B cell (primary cell): ENCODE measurements around the gene GPC3. TPM values are rescaled to one million over a fixed set of nuclear protein-coding genes. Genes with fewer than 3 reads are reported as not detected.

Experiments used
- ATAC-seq: fragments of 200-7000 bp; cut with Tn5 transposase; one replicate; pipeline ENCODE4 v1.10.0; 2021; ENCODE audit warnings: low read depth, mild to moderate bottlenecking, moderate number of reproducible peaks, moderate library complexity
- CTCF ChIA-PET: fragments of 350-600 bp; sonication (Branson Sonifier 250); formaldehyde crosslinking; loops from one replicate; lab custom pipeline; 2021; ENCODE audit warnings: antibody characterized with exemption, inconsistent platforms; lab: Charles Lee
- POLR2A ChIA-PET: fragments of 350-600 bp; sonication (Branson Sonifier 250); formaldehyde crosslinking; loops from one replicate; lab custom pipeline; 2021; ENCODE audit warnings: antibody characterized with exemption; lab: Charles Lee
- DNase-seq: peaks from one replicate; pipeline ENCODE4 v3.0.0; 2013
- H2AFZ ChIP-seq: 2 replicates; pipeline ENCODE4 v1.6.1; 2012; ENCODE audit warnings: mild to moderate bottlenecking, low read depth, low read length; ENCODE audit not compliant: insufficient read depth, poor library complexity, severe bottlenecking
- H3K27ac ChIP-seq, 2 donors: 1 replicate in 1 of 2; 2 replicates in 1 of 2; pipeline ENCODE4 v1.5.1; 2012 to 2013; ENCODE audit warnings: low read length in 2 of 2, mild to moderate bottlenecking in 2 of 2, moderate library complexity in 1 of 2
- H3K27me3 ChIP-seq, 4 experiments: fragments of 200-600 bp in 1 of 4; sonication (generic) in 1 of 4; replicated peaks in 1 of 4; 1 replicate in 2 of 4; 2 replicates in 2 of 4; pipeline versions ENCODE4 v1.6.1 to v1.7.0; 2013 to 2016; ENCODE audit warnings: low read length in 3 of 4, mild to moderate bottlenecking in 2 of 4, mixed read lengths in 1 of 4, moderate library complexity in 1 of 4; ENCODE audit not compliant: insufficient read depth in 4 of 4, control insufficient read depth in 3 of 4; ENCODE audit errors: control extremely low read depth in 1 of 4
- H3K36me3 ChIP-seq, 2 experiments: replicated peaks in 1 of 2; 1 replicate in 1 of 2; 2 replicates in 1 of 2; pipeline versions ENCODE4 v1.6.1 to v1.7.1; 2013; ENCODE audit warnings: low read length in 1 of 2; ENCODE audit not compliant: insufficient read depth in 2 of 2, control insufficient read depth in 1 of 2; ENCODE audit errors: control extremely low read depth in 1 of 2, extremely low read depth in 1 of 2
- H3K4me1 ChIP-seq, 2 donors: fragments of 200-600 bp in 1 of 2; sonication (generic) in 1 of 2; 1 replicate in 1 of 2; 2 replicates in 1 of 2; pipeline versions ENCODE4 v1.5.1 to v1.6.1; 2013 to 2017; ENCODE audit warnings: low read length in 2 of 2; ENCODE audit not compliant: control insufficient read depth in 2 of 2, insufficient read depth in 2 of 2
- H3K4me2 ChIP-seq: replicated peaks from 2 replicates; pipeline ENCODE3; 2012; ENCODE audit warnings: mild to moderate bottlenecking, low read depth, low read length; ENCODE audit not compliant: poor library complexity, severe bottlenecking
- H3K4me3 ChIP-seq, 5 experiments: fragments of 200-600 bp in 1 of 5; sonication (generic) in 1 of 5; 1 replicate in 3 of 5; 2 replicates in 2 of 5; pipeline versions ENCODE4 v1.5.1 to v1.7.0; 2011 to 2016; ENCODE audit warnings: low read length in 4 of 5, mild to moderate bottlenecking in 4 of 5, low read depth in 2 of 5, control low read depth in 1 of 5, moderate library complexity in 1 of 5; ENCODE audit not compliant: insufficient read depth in 1 of 5; ENCODE audit errors: control extremely low read depth in 1 of 5, extremely low read depth in 1 of 5
- H3K79me2 ChIP-seq: fragments of 200-600 bp; sonication (generic); one replicate; pipeline ENCODE4 v1.6.0; 2016; ENCODE audit warnings: low read length; ENCODE audit not compliant: control insufficient read depth, insufficient read depth
- H3K9ac ChIP-seq: fragments of 200-600 bp; sonication (generic); 2 replicates; pipeline ENCODE4 v1.6.1; 2017; ENCODE audit warnings: mild to moderate bottlenecking, low read length, moderate library complexity
- H3K9me3 ChIP-seq, 3 donors: one replicate each; pipeline versions ENCODE4 v1.6.1 to v1.7.1; 2013; ENCODE audit warnings: low read length in 2 of 3; ENCODE audit not compliant: control insufficient read depth in 2 of 3, insufficient read depth in 1 of 3; ENCODE audit errors: control extremely low read depth in 1 of 3
- H4K20me1 ChIP-seq: 2 replicates; pipeline ENCODE4 v1.6.0; 2012; ENCODE audit warnings: mild to moderate bottlenecking, low read length; ENCODE audit not compliant: insufficient read depth, control insufficient read depth, poor library complexity, severe bottlenecking
- H3K27ac Mint-ChIP-seq: one replicate; pipeline ENCODE4 v1.8.0; 2021; ENCODE audit warnings: mixed read lengths
- H3K27me3 Mint-ChIP-seq: one replicate; pipeline ENCODE4 v1.8.0; 2021; ENCODE audit warnings: mixed read lengths
- H3K4me1 Mint-ChIP-seq: one replicate; pipeline ENCODE4 v1.8.0; 2021; ENCODE audit warnings: mixed read lengths
- H3K4me3 Mint-ChIP-seq: one replicate; pipeline ENCODE4 v1.8.0; 2021; ENCODE audit warnings: mixed read lengths
- H3K9me3 Mint-ChIP-seq: one replicate; pipeline ENCODE4 v1.8.0; 2022; ENCODE audit warnings: mixed read lengths; ENCODE audit not compliant: insufficient read depth
- EZH2 ChIP-seq: IDR thresholded peaks from 2 replicates; pipeline ENCODE4 v1.6.1; 2012; ENCODE audit warnings: borderline replicate concordance, low read depth, mild to moderate bottlenecking, moderate library complexity, low read length; ENCODE audit not compliant: insufficient read depth, poor library complexity, severe bottlenecking
- WGBS: methylation state at CpG from one replicate; pipeline ENCODE4 v1.1.5; 2013; ENCODE audit warnings: missing lambda C conversion rate; ENCODE audit not compliant: insufficient coverage; 5-methylcytosine and 5-hydroxymethylcytosine counted together
- intact Hi-C: fragments of 100-400 bp; cut with micrococcal nuclease; formaldehyde crosslinking; loops from one replicate; pipeline ENCODE4 v1.10.0; 2022
- polyA plus RNA-seq: library from polyadenylated mRNA; depleted of rRNA; stranded (reverse); fragments of >200 nt; gene quantifications from 2 replicates; pipeline ENCODE4 v1.2.3, GENCODE V29; 2012
- total RNA-seq, 2 donors: library from RNA; stranded (reverse); fragments of 120-200 nt in 1 of 2; gene quantifications; 1 replicate in 1 of 2; 2 replicates in 1 of 2; pipeline versions ENCODE4 v1.2.3 to v1.2.4, GENCODE V29; 2013 to 2022
- TF ChIP-seq, protein P1 (sequence below): fragments of 200-600 bp; IDR thresholded peaks from one replicate; pipeline ENCODE4 v1.8.0; 2022; ENCODE audit warnings: antibody characterized with exemption, mild to moderate bottlenecking

The GPC3 gene
- total and polyA plus RNA-seq, 2 donors (not counting 1 experiment from before 2014, with no cell fraction given) = not detected

DNA sequence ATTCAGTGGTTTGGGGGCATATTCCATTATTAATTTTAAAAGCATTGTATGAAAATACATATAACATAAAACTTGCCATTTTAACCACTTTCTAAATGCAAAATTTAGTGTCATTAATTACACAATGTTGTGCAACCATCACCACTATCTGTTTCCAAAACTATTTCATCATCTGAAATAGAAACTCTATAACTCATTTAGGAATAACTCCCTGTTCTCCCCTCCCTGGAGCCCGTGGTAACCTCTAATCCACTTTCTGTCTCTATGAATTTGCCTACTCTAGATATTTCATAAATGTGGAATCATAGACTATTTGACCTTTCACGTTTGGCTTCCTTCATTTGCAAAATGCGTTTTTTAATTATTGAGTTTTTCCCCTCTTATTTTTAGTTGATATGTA lies 468.7 kb downstream of the GPC3 start:
- no peak overlapping the region for H3K4me3 ChIP-seq
- no peaks in the 10 kb centered on the region for H3K36me3 ChIP-seq
- POLR2A ChIA-PET = no interaction called here
- H3K27ac Mint-ChIP-seq = no peak overlapping the region
- no peak overlapping the region for H3K4me2 ChIP-seq
- intact Hi-C loops = no loop called here
- H3K27me3 ChIP-seq = no peaks in the 10 kb centered on the region
- H4K20me1 ChIP-seq = no peaks in the 10 kb centered on the region
- DNase-seq (no peak), ATAC-seq (no peak)
- no peak overlapping the region for H3K9ac ChIP-seq
- H2AFZ ChIP-seq = no peak overlapping the region
- no peak overlapping the region for H3K27ac ChIP-seq
- H3K4me3 Mint-ChIP-seq = no peak overlapping the region
- H3K4me1 Mint-ChIP-seq = no peaks in the 10 kb centered on the region
- no peaks in the 10 kb centered on the region for H3K9me3 ChIP-seq
- TF ChIP-seq, protein P1, sequence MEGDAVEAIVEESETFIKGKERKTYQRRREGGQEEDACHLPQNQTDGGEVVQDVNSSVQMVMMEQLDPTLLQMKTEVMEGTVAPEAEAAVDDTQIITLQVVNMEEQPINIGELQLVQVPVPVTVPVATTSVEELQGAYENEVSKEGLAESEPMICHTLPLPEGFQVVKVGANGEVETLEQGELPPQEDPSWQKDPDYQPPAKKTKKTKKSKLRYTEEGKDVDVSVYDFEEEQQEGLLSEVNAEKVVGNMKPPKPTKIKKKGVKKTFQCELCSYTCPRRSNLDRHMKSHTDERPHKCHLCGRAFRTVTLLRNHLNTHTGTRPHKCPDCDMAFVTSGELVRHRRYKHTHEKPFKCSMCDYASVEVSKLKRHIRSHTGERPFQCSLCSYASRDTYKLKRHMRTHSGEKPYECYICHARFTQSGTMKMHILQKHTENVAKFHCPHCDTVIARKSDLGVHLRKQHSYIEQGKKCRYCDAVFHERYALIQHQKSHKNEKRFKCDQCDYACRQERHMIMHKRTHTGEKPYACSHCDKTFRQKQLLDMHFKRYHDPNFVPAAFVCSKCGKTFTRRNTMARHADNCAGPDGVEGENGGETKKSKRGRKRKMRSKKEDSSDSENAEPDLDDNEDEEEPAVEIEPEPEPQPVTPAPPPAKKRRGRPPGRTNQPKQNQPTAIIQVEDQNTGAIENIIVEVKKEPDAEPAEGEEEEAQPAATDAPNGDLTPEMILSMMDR = no peak
- no peak for TF ChIP-seq EZH2
- CTCF ChIA-PET = no interaction called here
- WGBS = no CpG with 5 or more reads among the region's 3 CpGs
- H3K27me3 Mint-ChIP-seq = no peaks in the 10 kb centered on the region
- H3K4me1 ChIP-seq = no peaks in the 10 kb centered on the region
- H3K79me2 ChIP-seq = no peaks in the 10 kb centered on the region
- H3K9me3 Mint-ChIP-seq = no peaks in the 10 kb centered on the region

DNA sequence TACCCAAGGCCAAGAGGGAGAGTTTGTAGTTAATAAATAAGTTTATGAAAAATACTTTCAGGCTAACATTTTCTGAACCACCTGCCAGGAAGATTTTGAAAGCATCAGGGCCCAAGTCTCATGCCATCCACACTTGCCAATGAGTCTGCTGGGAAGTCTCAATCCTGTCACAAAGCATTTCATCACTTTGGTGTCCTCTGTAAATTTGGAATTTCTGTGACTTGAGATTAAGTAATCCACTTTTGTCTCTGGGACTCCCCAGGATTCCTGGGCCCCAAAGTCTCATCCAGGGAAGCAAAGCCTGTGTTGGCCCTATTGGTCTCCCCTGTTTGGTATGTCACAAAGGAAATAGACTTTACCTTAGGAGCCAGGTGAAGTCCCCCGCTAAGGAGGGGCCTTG lies 470.9 kb downstream of the GPC3 start:
- Histone ChIP-seq H3K9ac (no peak overlapping the region), H2AFZ (no peak overlapping the region), H3K9me3 (no peaks in the 10 kb centered on the region), H3K27me3 (no peaks in the 10 kb centered on the region), H3K27ac (no peak overlapping the region), H3K4me2 (no peak overlapping the region), H4K20me1 (no peaks in the 10 kb centered on the region), H3K79me2 (no peaks in the 10 kb centered on the region), H3K4me1 (no peaks in the 10 kb centered on the region), H3K36me3 (no peaks in the 10 kb centered on the region), H3K4me3 (no peak overlapping the region)
- Mint-ChIP-seq H3K9me3 (no peaks in the 10 kb centered on the region), H3K4me1 (no peaks in the 10 kb centered on the region), H3K27ac (no peak overlapping the region), H3K27me3 (no peaks in the 10 kb centered on the region), H3K4me3 (no peak overlapping the region)
- ChIA-PET POLR2A (no interaction called here), CTCF (no interaction called here)
- no peak for ATAC-seq
- intact Hi-C loops = no loop called here
- TF ChIP-seq EZH2 = no peak
- TF ChIP-seq, protein P1 = no peak
- no CpG with 5 or more reads among the region's 1 CpG for WGBS
- no peak for DNase-seq
